Raji (cell line): ENCODE data around the gene SERPINB6.

Experiments
- POLR2A ChIP-seq: IDR thresholded peaks from 2 replicates; pipeline ENCODE4 v1.6.1; 2011; ENCODE audit warnings: low read depth, low read length, control low read depth; ENCODE audit not compliant: insufficient read depth

The SERPINB6 gene

DNA sequence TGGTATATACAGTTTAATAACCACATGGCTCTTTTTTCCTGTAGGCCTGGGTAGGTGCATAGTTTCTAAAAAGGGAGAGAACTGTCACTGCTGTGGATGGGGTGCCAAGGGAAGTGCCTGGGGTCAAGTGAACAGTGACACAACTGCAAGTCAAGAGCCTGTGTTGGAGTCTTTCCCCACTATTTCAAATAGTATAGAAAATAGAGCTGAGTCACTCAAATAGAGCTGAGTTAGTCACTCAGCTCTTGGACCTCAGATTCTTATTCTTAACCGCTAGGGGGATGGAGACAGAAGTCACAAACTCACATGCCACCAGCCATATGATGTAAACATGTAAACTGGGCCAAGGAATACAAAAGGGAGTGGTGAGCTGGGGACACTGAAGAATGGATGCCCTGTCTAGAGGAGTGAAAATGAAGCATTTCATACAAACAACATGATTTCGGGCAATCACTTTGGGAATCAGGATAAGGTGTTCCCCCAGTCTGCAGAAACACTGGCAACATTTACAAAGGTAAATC, 30.5 kb upstream of the SERPINB6 start:
- no peak for TF ChIP-seq POLR2A

DNA sequence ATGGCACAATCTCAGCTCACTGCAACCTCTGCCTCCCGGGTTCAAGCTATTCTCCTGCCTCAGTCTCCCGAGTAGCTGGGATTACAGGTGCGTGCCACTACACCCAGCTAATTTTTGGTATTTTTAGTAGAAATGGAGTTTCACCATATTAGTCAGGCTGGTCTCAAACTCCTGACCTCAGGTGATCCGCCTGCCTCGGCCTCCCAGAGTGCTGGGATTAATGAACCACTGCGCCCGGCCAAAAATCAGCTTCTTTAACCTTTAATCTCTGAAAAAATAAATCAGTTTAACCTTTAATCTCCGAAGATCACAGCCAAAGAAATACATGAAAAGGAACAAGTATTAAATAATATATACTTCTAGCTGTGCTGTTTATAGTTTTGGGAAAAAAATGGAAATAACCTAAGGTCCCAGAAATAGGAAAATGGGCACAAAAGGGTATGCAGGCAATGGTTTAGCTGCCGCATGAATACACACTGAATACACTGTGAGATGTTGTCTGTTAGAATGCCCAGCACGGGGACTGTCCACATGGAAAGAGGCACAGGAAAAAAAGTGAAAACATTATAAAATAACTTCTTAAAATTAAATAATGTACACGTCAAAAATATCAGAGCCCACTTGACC, 29.9 kb upstream of the SERPINB6 start:
- TF ChIP-seq POLR2A: no peak

DNA sequence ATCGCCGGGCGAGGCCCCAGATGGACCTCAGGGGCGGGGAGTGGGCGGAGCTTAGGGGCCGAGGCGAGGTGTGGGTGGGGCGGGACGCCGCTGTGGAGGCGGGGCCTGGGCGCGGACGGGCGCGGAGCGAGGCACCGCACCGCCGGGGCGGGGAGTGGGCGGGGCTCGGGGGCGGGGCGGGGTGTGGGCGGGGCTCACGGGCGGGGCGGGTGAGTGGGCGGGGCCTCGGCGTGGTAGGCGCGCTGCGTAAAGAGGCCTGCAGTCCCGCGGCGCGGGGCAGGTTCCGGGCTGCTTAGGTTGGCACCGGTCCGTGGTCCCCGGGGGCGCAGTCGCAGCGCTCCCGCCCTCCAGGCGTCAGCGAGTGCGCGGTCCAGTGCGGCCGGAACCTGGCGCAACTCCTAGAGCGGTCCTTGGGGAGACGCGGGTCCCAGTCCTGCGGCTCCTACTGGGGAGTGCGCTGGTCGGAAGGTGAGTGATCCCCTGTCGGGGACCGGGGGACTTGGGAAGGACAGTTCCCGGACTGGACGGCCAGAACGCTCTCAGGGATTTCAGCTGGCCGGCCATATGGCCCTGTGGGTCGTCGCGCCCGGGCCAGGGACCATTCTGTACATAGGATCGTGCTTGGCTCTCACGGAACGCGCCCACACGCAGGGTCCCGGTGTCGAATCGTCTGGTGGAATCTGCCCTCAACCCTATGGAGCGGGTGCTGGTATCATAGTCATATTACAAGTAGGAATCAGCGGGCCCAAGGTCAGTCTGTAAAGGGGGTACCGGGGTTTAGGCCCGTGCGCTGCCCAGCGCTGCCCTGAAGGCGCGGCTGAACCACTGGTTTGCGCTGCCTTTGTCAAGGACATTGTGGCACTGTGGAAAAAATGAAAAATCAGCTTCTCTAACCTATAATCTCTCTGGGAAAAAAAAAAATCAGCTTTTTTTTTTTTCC, 28.5 kb upstream of the SERPINB6 start, which contains the start of gene NQO2:
Gene NQO2 (plus strand): TSS at position 277 of the 940 bp plus-strand sequence. CDS start 6,659 bp downstream, outside the sequence.
- TF ChIP-seq POLR2A: peak; percentile 88

DNA sequence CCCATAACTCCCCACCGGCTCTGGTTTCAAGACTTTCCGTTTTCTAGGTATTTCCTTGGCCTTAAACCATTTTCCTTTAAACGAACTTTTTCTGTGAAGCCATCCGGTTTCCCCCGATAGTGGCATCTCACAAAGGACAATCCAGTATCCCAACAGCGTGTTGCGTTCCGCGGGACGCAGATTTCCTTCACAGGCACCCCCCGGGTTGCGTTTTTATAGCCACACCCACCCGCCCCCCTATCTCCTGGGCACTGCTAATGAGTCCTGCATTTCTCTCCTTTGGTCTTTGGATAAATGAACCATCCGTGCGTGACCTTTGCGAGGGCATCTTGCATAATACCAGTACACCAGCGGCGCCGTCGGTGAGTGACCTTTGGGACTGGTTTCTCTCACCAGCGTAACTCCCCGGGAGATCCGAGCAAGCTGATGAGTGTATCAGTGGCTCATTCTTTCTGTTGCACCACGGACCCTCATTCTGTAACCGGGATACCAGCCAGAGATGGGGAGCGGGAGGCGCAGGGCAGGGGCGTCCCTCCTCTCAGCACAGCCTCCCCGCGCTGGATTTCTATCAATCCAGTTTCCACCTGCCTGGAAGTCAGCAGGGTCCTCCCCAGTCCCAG, 27.7 kb upstream of the SERPINB6 start:
- TF ChIP-seq POLR2A: no peak

DNA sequence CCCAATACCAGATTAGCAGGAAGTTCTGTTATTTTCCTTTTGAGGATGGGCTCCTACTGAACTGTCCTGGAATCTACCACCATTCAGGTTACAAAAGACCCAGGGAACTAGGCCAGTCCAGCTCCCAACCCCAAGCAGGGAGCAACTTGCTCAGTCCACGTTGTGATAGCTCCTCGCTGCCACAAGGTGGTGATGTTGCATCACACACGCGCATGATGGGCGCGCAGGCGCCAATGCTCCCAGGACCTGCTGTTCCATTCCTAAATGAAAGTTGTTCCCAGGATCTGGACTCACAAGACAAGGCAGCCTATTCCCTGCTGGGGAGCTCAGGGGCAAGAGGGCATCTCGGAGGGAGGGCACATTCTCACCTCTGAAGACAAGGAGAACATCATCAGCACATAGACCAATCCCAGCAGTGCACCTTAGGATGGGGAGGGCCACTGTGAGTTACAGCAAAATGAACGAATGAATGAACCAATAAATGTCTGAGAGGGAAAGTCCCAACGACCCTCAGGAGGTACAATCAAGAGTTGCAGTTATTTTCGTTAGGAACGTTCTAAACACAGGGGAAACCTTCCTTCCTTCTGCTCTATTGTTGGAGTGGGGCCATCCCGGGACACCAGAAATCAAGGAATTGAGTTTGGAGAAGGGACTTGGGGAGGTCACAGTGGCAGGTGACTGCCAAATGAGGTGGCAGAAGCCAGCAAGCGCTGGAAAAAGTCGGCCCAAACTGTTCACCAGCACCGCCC, 27.1 kb upstream of the SERPINB6 start:
- TF ChIP-seq POLR2A: peak; percentile 39; the same call in 1 of the 2 replicates

DNA sequence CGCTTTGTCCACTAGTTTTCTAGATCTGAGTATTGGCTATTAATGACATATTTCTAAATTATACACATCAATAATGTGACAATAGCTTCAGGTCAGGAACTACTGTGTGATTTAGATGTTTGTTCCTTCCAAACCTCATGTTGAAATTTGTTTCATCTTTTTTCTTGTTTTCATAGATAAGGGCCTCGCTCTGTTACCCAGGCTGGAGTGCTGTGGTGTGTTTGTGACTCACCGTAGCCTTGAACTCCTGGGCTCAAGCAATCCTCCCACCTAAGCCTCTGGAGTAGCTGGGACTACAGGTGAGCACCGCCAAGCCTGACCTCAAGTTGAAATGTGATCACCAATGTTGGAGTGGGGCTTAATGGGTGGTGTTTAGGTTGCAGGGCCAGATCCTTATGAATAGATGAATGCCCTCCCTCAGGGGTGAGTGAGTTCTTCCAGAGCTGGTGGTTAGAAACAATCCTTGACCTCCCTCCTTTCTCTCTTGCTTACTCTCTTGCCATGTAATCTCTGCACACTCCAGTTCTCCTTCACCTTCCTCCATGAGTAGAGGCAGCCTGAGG, 22.5 kb upstream of the SERPINB6 start:
- TF ChIP-seq POLR2A: no peak

DNA sequence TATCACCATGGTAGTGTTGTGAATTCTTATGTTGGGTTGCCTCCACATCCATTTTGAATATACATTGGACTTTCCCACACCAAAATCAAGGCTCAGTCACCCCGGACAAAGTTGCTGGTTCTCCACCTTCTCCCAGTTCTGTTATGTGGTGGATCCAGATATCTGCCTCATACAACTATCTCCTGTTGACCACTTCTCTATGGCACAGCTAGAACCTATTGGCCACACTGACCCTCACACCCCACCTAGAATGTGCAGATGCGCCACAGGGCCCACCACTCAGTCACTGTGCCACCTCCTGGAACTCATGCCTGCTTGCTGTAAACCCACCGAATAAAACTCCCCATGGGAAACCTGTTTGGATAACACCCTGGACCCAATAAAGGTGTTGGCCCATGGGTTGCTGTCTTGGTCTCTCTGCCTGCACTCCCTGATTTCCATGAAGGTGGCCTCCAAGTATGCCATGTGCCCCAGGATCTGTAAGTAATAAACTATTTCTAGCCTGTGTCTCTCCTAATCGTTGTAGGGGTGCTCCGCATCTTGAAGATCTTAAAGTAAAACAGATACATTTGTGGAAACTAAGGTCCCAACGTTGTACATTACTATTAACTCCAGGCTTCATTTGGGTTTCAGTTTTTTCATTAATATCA, 21.1 kb upstream of the SERPINB6 start:
- TF ChIP-seq POLR2A: no peak

DNA sequence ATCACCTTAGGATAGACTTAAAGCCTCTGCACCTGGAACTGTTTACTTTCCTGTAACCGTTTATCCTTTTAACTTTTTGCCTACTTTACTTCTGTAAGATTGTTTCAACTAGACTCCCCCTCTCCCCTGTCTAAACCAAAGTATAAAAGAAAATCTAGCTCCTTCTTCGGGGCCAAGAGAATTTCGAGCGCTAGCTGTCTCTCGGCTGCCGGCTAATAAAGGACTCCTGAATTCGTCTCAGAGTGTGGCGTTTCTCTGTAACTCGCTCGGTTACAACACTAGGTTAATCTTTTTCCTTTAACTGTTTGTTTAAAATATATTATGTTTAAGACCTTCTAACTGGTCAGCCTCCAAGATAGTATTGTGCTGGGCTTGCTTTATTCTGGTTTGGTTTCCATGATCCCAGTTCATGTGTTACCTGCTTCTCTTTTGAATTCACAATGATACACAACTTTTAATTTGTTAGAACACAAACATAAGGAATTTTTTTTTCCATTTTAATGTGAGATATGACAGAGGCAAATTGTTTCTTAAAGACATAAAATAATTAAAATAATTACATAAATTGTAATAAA, 19.7 kb upstream of the SERPINB6 start:
- TF ChIP-seq POLR2A: no peak

DNA sequence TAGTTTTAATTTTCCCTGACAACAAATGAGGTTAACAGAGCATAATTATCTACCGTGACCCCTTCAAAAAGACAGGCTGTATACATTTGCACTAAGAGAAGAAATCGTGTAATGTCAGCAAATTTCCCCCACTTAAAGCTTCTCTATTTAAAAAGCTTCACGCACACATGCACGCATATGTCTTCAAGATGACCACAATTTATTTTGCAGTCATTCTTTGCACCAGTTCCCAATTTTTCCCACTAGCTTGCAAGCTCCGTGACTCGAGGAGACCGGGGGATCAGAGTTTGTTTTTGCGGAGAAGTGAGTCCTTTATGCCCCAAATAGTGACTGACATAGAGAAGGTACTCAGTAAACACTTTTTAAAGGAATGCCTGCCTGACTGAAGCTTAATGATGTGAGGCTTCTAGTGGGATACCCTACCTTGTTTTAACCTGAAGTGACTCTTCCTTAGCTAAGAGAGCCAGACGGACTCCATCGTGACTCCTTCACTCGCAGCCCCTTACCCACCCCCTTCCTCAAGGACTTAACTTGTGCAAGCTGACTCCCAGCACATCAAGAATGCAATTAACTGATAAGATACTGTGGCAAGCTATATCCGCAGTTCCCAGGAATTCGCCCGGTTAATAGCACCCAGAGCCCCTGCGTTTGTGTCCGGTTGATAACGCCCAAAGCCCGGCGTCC, 19.0 kb upstream of the SERPINB6 start:
- TF ChIP-seq POLR2A: no peak

DNA sequence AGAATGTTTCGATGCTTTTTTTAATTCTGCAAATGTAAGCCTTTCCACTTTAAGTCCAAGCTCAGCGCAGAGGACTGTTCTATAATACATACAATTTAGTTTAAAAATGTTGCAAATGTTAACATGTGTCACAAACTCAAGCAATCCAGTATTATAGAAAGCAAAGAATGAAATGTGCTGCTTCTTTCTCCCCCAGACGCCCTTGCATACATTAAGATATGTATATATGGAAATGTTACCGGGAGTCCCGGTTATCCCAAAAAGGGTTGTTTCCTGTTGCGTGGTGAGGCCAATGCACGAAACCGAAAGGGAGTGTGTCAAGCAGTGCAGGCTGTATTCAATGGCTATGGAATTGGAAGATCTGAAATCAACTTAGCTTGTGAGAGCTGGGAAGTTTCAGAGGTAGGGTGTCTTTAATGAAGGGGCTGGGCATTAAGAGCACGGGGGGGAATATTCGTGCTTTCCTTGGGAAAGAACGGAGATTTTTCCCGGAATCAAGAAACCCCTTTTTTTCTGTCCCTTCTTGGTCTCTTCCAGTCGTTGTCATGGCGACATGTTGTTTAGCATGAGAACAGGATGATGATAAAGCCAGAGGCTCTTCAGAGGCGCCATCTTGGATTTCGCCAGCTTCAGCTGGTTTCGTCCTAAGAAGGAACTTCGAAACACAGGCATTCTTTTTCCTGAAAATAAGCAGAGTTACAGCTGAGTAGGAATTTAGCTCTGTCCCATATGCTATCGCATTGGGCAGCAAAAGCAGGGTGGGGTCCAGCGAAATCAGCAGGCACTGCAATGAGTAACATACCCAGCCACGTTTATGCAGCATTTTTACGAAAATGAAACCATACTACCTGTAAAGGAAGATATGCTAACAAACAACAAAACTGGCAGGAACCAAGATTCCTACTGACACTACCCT, 18.2 kb upstream of the SERPINB6 start:
- TF ChIP-seq POLR2A: peak; percentile 74

DNA sequence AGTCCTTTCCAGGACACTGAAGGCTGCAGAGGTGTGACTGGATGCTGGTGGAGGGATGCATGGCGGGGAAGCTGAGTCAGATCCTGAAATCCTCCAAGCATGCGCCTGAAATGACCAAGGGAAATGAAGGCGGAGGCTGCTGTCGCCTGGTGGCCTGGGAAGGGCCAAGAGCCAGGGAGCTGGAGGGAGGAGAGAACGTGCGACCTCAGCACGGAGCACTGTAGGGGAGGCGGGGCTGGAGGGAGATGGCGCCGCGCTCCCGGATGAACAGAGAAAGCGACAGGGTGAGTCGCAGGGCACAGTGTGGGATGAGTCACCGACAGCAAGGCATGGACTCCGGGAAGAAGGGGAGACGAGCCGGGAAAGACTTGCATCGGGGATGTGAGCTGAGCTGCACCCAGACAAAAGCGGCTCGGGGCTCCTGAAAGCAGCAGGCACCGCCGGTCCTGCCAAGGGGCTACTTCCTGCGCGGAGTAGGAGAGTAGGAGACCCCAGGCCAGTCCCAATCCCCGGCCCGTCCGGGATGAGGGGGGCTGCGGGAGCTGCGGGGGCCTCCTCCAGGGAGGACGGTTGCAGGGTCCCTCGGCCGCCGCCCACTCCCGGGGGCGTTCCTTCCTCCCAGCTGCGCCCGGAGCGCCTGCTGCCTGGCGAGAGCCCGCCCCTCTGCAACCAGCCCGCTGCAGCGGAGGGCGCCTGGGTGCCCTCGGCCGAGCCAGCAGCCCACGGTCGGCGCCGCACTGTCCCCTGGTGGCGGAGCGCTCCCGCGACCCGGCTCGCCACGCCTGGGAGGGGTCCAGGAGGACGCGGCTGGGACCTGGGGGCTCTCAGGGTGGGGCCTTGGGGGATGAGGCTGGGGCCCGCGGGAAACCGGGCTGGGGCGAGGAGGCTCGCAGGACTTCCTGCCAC, 17.3 kb upstream of the SERPINB6 start:
- TF ChIP-seq POLR2A: peak; percentile 54
